ENCODE measurements around the gene KRTAP27-1.

Gene KRTAP27-1

DNA sequence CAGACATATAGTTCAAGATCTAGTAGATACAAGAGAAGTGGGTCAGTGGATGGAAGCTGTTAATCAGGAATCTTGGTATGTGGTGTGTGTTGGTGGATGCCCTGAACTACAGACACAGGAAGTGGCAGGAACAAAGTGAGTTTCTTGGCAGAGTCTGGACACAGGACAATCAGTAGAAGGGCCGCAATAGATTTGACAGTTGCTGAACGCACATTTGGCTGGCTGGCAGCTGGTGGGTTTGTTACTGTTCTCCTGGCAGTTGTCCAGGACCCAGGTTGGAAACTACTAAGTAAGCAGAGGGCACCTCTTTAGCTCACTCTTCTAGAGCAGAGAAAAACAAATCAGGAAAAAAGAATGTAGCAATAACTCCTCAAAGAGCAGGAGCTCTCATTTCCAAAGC, 30.6 kb downstream of the KRTAP27-1 start:
- no peak overlapping the region for H3K4me3 ChIP-seq (replicated peaks in 1 of 2; ENCODE audit: low read depth in 2 of 2, low read length in 2 of 2)
- TF ChIP-seq, protein P1, sequence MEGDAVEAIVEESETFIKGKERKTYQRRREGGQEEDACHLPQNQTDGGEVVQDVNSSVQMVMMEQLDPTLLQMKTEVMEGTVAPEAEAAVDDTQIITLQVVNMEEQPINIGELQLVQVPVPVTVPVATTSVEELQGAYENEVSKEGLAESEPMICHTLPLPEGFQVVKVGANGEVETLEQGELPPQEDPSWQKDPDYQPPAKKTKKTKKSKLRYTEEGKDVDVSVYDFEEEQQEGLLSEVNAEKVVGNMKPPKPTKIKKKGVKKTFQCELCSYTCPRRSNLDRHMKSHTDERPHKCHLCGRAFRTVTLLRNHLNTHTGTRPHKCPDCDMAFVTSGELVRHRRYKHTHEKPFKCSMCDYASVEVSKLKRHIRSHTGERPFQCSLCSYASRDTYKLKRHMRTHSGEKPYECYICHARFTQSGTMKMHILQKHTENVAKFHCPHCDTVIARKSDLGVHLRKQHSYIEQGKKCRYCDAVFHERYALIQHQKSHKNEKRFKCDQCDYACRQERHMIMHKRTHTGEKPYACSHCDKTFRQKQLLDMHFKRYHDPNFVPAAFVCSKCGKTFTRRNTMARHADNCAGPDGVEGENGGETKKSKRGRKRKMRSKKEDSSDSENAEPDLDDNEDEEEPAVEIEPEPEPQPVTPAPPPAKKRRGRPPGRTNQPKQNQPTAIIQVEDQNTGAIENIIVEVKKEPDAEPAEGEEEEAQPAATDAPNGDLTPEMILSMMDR (IDR thresholded peaks at IDR 0.05; ENCODE audit: low read depth, low read length) = no peak
- DNase-seq (ENCODE audit: low read depth in 2 of 2) = no peak

DNA sequence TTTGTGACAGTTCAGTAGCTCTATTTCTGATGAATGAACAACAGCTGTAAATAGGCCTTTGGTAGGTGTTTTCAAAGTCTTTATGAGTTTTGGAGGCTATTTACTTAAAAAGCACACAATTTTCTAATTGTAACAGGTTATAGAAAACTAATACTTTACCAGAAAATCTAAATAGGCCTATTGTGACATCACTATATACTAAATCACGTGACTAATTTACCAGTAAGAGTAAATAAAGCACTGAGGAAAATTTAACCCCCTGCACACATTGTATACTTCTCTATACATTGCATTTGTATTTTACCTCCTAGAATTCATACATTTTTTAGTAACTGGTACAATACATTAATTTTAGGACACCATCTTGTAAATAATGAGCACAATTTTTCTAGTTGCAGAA, 32.4 kb downstream of the KRTAP27-1 start:
- H3K4me3 ChIP-seq (replicated peaks in 1 of 2; ENCODE audit: low read depth in 2 of 2, low read length in 2 of 2) = no peak overlapping the region
- DNase-seq (ENCODE audit: low read depth in 2 of 2) = no peak
- TF ChIP-seq, protein P1 (IDR thresholded peaks at IDR 0.05; ENCODE audit: low read depth, low read length) = no peak

- DNase-seq (ENCODE audit: low read depth in 2 of 2) = no peak
- H3K4me3 ChIP-seq (replicated peaks in 1 of 2; ENCODE audit: low read depth in 2 of 2, low read length in 2 of 2) = no peak within 1 kb of the TSS
- TF ChIP-seq, protein P1 (IDR thresholded peaks at IDR 0.05; ENCODE audit: low read depth, low read length) = no peak
Measured at GRCh38 chr21:30289215-30289614, 48.3 kb downstream of the KRTAP27-1 start, which contains the start of gene KRTAP25-1. KRTAP25-1 (minus strand) TSS chr21:30289514; CDS start chr21:30289490, 24 bp downstream.
